ENCODE measurements around the gene HBEGF.

HBEGF gene

GRCh38 chr5:140339636-140340035, 6.8 kb downstream of the HBEGF start:
- in situ Hi-C loops (cut with HindIII; ENCODE audit: low sequenced_read_pairs), result no loop called here
- no peak for DNase-seq (ENCODE audit: low read depth)
- H3K4me3 ChIP-seq (ENCODE audit: low read depth, low read length), result no peak overlapping the region
- no peak for TF ChIP-seq CTCF (IDR thresholded peaks at IDR 0.05; ENCODE audit: low read depth, low read length, missing control alignments)

DNA sequence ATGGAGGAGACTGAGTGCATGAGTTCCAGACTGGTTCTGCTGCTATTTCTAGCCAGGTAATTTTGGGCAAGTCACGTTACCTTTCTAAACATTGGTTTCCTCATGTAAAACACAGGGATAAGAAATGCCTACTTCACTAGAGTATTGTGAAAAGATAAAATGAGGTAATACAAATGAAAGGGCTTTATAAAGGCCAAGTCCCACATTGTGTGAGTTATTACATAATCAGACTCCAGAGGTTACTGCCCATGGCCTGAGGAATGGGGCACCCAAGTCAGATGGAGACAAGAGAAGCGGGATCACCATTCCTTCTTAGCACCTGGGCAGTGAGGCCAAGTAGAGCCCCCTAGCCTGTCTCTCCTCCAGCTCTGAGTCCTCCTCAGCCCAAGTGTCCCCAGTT, 7.5 kb downstream of the HBEGF start:
- no peak overlapping the region for H3K4me3 ChIP-seq (ENCODE audit: low read depth, low read length)
- in situ Hi-C loops (cut with HindIII; ENCODE audit: low sequenced_read_pairs), result no loop called here
- no peak for DNase-seq (ENCODE audit: low read depth)
- no peak for TF ChIP-seq CTCF (IDR thresholded peaks at IDR 0.05; ENCODE audit: low read depth, low read length, missing control alignments)

DNA sequence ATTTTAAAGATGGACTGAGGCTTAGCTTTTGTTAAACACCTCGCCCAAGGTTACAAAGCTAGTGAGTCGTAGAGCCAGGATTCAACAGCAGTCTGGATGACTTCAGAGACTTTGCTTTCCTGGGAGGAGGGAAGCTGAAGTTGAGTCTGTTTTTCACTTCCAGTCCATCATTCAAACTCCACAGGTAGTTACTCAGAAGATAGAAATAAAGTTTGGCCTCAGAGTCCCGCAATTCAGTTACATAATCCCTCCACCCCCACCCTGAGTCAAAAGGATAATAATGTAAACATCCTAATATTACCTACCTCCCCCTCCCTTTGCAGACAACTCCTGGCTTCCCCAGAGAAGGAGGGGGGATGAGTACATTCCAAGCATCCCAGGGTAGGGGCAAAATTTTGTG, 8.1 kb downstream of the HBEGF start:
- DNase-seq (ENCODE audit: low read depth), result no peak
- in situ Hi-C loops (cut with HindIII; ENCODE audit: low sequenced_read_pairs), result no loop called here
- no peak overlapping the region for H3K4me3 ChIP-seq (ENCODE audit: low read depth, low read length)
- TF ChIP-seq CTCF (IDR thresholded peaks at IDR 0.05; ENCODE audit: low read depth, low read length, missing control alignments), result no peak

GRCh38 chr5:140337880-140338279, 8.5 kb downstream of the HBEGF start:
- H3K4me3 ChIP-seq (ENCODE audit: low read depth, low read length), result no peak overlapping the region
- no peak for DNase-seq (ENCODE audit: low read depth)
- in situ Hi-C loops (cut with HindIII; ENCODE audit: low sequenced_read_pairs), result no loop called here
- TF ChIP-seq CTCF (IDR thresholded peaks at IDR 0.05; ENCODE audit: low read depth, low read length, missing control alignments), result no peak

- H3K4me3 ChIP-seq (ENCODE audit: low read depth, low read length), result no peak overlapping the region
- TF ChIP-seq CTCF (IDR thresholded peaks at IDR 0.05; ENCODE audit: low read depth, low read length, missing control alignments), result no peak
- in situ Hi-C loops (cut with HindIII; ENCODE audit: low sequenced_read_pairs), result no loop called here
- no peak for DNase-seq (ENCODE audit: low read depth)
These were observed 10.0 kb downstream of the HBEGF start for GRCh38 chr5:140336388-140336787.

DNA sequence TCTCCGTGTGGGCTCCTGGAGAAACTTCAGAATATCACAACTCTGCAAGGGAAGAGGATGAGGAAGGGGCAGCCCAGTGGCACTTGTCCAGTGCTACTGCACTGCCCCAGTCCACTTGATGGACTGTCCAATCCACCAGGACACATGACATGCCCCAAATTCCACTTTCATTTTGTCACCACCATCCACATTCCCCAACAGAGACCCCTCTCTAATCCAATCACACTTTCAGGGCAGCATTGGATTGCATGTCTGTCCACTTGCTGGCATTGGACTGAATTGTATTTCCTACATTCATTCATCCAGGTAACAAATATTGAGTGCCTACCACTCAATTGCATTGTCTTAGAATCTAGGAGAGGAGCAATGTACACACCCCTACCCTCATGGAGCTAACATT, 14.8 kb downstream of the HBEGF start:
- no peak for TF ChIP-seq CTCF (IDR thresholded peaks at IDR 0.05; ENCODE audit: low read depth, low read length, missing control alignments)
- H3K4me3 ChIP-seq (ENCODE audit: low read depth, low read length), result no peak overlapping the region
- in situ Hi-C loops (cut with HindIII; ENCODE audit: low sequenced_read_pairs), result no loop called here
- DNase-seq (ENCODE audit: low read depth), result no peak

Data from astrocyte of the cerebellum (primary cell).